ENCODE data around the gene TSN.
"Not testable (repeated sequence)": the region's sequence is repeated elsewhere in the genome, so short reads cannot be mapped to it uniquely, and the experiment has no call there.

TSN gene

GRCh38 chr2:121755237-121756111 is at the start of gene TSN:
Gene TSN (plus strand): TSS chr2:121755651. CDS start chr2:121755780, 129 bp downstream.
- peak; percentile 96 for DNase-seq

- DNase-seq, result no peak
These were observed 49.5 kb upstream of the TSN start for GRCh38 chr2:121705958-121706357.

- DNase-seq, result no peak
These were observed 48.0 kb upstream of the TSN start for GRCh38 chr2:121707344-121707919.

GRCh38 chr2:121707920-121708361 is 47.5 kb upstream of the TSN start:
- no peak for DNase-seq

- DNase-seq, result no peak
These were observed 45.5 kb upstream of the TSN start for GRCh38 chr2:121709776-121710469.

DNA sequence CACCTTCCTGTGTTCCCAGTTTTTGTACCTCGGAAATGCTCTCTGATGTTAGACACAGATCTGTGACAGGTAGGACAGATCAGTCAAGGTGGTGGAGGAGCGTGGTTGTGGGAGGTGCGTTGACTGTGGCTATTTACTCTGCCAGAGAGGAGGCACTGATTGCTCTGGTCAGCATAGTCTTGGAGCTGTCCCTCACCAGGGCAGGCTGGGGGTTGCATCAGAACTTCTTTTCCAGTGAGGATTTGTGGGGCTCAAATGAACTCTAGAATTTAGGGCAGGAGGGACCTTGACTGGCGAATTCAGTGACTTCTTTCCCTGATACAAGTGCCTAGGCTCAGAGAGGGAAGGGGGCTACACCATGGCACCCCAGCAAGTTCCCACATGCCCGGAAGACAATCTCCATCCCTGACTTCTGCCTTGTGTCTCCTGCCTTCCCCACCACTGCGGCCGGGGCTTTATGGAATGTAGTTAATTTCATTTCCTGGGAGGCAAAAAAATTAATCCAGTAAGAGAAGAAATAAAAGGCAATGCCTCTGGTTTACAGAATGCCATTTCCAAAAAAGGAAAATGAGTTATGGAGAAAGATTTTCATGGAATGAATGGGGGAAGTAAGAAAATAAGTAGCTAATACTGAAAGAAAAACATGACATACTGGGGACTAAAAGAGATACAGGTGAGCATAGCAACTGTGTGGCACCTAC is 44.8 kb upstream of the TSN start:
- DNase-seq, result no peak

DNA sequence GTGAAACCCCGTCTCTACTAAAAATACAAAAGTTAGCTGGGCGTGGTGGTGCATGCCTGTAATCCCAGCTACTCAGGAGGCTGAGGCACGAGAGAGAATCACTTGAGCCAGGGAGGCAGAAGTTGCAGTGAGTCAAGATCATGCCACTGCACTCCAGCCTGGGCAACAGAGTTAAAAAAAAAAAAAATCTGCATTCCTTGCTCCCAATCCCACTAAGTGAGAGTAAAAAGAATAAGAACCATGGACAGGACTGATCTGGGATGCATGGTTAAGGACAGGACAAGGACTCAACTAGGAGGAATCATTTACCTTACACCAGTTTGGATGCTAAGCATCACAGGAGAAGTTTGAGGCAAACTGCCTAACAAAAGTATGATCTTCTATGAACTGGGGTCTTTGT is 44.0 kb upstream of the TSN start:
- not testable (repeated sequence) for DNase-seq

GRCh38 chr2:121716126-121716525 is 39.3 kb upstream of the TSN start:
- no peak for DNase-seq

GRCh38 chr2:121717529-121717928 is 37.9 kb upstream of the TSN start:
- no peak for DNase-seq

DNA sequence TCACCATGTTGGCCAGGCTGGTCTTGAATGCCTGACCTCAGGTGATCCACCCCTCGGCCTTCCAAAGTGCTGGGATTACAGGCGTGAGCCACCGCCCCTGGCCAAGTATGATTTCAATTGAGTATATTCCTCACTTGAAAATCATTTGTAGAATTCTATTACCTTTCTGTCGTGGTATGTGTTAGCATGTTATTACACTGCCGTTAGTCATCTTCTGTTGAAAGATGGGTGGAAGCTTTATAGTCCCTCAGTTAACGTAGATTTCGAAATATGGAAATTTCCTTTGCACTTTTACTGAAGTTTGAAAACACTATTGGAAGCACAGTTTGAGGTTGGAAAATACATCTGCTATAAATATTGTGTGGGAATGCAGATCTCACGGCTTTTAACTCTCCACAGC is 33.5 kb upstream of the TSN start:
- no peak for DNase-seq

GRCh38 chr2:121722479-121722878 is 33.0 kb upstream of the TSN start:
- no peak for DNase-seq

- DNase-seq, result no peak
These were observed 32.1 kb upstream of the TSN start for GRCh38 chr2:121723316-121723715.

GRCh38 chr2:121727332-121727731 is 28.1 kb upstream of the TSN start:
- no peak for DNase-seq

- no peak for DNase-seq
These were observed 27.5 kb upstream of the TSN start for GRCh38 chr2:121727950-121728349.

DNA sequence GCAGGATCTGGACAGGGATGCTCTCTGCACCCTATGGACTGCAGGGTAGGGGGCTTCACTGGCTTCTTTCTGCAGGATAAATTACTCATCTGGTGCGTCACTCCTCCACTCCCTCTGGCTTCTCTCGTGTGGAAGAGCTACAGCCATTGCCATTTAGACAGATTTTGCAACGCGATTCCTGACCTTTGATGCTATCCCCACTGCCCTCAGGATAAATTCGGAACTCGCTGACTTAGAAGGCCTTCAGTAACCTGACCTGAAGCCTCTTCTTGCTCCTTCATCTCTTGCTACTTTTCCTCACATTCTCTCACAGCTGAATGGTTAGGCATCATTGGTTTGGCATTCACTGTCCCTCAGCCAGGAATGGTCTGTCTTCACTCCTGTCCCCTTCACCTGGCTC is 24.1 kb upstream of the TSN start:
- DNase-seq, result no peak

GRCh38 chr2:121734544-121734943 is 20.9 kb upstream of the TSN start:
- not testable (repeated sequence) for DNase-seq

GRCh38 chr2:121735518-121736074 is 19.9 kb upstream of the TSN start:
- no peak for DNase-seq

- no peak for DNase-seq
These were observed 19.4 kb upstream of the TSN start for GRCh38 chr2:121736140-121736461.

GRCh38 chr2:121736462-121737336 is 18.8 kb upstream of the TSN start, which contains the start of gene NIFK:
Gene NIFK (minus strand): TSS chr2:121736875. CDS start chr2:121736850, 25 bp downstream.
- peak; percentile 97 for DNase-seq

DNA sequence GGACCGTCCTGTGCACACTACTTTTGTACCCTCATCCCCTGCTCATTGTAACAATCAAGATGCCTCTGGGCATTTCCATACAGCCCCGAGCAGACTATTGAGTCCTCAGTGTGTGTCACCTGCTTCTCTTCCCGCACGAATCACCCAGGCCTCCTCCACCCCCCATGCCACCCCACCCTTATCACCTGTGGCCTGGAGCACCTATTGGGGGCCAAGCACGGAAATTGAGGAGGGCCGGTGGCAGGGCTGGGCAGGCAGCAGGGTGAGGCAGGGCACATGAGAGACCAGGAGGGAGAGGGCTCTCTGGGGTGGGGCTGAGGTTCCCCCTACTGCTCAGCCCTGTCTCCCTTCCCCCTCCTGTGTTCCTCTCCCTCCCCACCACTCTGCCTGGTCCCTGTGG is 14.5 kb upstream of the TSN start:
- DNase-seq, result no peak

GRCh38 chr2:121741450-121741849 is 14.0 kb upstream of the TSN start:
- no peak for DNase-seq

DNA sequence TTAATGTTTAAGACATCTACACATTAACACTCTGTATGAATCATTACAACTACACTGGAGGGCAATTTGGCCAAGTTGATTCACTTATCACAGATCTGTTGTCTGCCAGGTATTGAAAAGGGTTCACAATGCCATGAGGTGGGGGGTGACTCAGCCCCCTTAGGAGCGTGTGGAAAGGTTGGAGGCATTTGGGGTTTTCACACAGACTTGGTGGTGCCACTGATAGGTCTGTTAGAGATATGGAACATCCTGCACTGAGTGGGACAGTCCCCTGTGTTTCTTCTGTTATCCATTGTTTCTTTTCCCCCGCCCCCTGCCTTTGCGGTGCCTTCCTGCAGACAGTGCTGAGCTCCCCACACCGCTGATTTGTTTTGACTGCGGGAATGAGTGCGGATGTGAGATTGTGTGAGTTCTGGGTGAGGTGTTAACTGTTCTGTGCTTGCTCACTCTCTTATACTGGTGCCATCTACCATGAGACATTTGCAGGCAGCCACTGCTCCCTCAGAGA is 9.3 kb upstream of the TSN start:
- no peak for DNase-seq

All from midbrain (tissue), 1 donor.